ENCODE results near the gene FAXC.
A peak's percentile ranks its signal among the peaks of the same experiment; 100 is the strongest.
"Not testable (repeated sequence)": the region's sequence is repeated elsewhere in the genome, so short reads cannot be mapped to it uniquely, and the experiment has no call there.

FAXC gene

DNA sequence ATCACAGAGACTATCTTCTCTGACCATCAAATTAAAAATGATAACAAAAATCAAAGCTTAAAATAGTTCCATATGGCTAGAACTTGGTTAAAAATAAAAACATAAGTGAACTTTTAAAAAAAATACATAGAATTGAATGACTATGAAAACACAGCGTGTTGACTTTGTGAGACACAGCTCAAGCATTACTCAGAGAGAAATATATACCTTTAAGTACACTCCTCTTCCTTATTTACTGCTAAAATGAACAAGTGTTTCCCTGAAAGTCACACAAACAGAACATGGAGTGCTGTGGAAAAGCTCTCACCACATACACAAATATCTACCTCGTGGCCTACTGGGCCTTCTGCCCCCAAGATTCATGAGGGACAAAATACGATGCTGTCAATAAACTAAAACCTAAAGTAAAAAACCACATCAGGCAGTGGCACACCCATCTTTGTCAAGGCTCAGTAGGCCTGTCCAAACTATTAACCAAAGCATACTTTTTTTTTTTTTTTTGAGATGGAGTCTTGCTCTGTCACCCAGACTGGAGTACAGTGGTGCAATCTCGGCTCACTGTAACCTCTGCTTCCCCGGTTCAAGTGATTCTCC lies 7.5 kb downstream of the FAXC start:
- no peak for DNase-seq (ENCODE audit: low spot score)

DNA sequence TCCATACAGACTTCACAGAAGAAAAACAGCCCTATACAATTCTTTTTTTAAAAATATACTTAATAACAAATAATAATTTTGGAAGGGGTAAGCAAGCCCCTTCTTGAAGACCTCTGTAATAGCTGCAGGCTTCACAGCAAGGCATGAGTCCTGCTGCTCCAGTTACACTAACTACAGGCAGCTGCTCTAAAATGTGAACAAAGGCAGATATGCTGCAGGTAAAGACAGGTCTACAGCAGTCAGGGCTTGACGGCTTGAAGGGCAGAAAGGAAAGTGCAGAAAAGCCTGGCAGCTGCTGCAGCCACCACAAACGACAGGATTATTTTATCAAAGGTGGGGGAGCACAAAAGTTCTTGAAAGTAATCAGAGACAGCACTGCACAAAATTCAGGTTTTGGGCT lies 11.3 kb downstream of the FAXC start:
- no peak for DNase-seq (ENCODE audit: low spot score)

DNA sequence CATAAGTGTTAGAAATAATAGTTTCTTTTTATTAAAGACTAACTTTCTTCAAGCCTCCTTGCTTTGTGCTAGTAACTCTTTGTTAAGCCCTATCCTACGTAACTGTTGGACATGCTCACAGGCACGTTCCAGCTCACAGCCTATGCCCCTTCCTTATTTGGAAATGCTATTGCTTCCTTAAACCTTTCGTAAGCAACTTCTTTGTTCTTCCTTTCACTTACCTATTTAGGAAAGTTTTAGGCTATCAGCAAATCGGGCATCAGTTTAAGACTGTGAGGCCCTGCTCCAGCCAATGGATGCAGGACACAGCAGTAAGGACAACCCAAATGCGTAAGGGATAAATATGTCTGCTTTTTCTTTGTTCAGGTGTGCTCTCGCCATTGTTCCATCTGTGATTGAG lies 14.2 kb downstream of the FAXC start:
- not testable (repeated sequence) for DNase-seq (ENCODE audit: low spot score)

DNA sequence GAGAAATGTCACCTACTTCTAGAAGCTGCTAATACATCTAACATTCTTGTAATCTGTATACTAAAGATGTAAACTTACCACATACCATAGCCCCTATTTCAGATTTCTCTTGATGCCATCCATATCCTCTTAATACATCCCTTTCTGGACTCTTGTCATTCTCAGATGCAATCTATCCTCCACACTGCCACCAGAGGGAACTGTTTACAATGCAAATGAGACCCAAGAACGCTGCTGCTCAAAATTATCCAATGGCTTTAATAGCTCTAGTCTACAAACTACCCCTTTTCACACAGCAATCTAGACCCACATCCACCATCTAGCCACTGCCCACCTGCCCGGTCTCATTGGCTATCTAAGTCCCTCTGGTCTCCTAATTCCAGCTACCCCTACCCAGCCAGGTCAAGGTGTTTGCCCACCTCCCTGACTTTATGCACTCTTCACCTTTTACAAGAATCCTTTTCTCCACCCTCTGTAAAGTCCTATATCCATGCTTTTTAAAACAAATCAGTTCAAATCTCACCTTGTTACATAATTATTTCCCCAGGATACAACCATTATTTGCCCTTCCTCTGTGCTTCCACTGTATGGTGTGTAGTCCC lies 14.8 kb downstream of the FAXC start:
- peak; percentile 30 for DNase-seq (ENCODE audit: low spot score)

DNA sequence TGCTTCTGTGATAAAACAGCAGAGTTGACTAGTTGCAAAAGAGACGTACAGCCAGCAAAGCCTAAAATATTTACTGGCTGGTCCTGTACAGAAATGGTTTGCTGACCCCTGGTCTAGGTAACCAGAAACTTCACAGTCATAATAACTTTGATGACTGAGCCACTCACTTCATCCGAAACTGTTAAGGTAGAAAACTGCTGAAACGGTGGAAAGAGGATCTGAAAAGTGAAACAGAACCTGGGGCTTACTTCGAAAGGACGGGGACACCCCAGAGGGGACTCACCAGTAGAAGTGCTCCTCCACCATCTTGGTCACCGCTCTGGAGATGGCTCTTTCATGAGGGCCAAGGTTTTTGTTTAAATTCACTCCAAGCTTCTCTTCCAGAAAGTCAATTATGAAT lies 16.4 kb downstream of the FAXC start:
- peak; percentile 14 for DNase-seq (ENCODE audit: low spot score)

DNA sequence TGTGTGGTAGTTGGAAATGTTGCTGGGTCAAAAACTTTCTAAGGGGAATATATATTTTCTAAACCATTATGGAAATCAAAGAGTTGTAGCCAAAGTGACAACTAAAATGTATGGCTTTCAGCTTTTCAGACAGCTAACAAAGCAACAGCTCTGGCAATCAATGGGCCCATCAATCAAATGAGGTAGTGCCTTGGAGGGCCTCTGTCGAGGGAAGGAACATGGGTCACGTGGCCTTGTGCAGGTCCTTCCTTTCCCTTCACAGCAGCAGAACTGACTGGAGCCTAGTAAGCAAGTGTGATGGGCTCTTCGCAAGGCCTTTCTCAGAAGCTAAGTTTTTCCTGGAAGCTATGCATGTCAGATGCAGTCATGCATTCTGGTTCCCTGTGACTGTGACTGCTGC lies 17.9 kb downstream of the FAXC start:
- no peak for DNase-seq (ENCODE audit: low spot score)

DNA sequence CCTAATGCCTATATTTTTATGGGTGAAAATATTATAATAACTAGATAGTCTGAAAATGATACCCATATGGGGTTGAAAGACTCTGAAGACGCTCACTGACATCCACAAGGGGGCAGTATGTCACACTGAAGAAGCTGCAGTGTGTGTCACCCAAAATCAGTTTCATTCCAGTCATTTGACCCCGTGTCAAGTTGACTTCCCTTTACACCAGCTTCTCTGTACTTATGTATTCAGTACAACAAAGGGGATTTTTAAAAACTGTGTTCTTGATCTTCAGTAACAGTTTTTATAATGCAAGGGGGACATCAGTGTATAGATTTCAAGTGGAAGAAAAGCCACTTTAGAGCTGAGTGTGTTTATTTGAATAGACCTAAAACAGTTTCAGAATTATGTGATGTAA lies 19.3 kb downstream of the FAXC start:
- DNase-seq (ENCODE audit: low spot score): peak; percentile 62

DNA sequence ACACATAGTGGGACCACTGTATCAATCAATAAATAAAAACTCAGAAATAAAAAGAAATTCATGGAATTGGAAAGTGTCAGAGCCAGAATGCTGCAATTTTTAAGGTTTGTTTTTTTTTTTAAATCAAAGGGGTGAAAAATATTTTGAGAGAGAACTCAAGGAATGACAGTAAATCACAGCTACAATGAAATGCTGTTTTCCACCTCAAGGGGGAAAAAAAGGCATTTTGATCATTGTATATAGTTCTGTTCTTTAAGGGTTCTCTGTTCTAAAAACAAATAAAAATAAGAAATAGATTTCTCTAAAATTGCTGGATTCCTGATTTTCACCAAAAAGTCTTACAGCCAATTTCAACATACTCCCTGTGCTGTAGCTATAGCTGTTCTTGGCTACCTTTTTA lies 24.5 kb downstream of the FAXC start:
- no peak for DNase-seq (ENCODE audit: low spot score)

DNA sequence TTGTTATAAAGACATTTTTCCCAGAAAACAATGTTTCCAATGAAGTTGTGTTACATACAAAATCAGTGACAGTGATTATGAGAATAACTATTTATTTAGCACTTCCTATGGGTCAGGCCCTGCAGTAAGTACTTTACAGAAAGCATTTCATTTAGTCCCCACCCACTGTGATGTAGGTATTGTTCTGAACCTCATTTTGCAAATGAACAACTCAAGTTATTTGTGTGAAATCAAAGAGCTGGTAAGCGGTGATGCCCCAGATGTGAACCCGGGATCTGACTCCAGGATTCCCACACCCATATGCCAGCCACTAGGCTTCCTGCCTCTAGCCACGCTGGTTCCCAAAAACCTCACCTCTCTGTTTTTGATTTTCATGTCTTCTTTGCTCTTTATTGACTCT lies 30.9 kb downstream of the FAXC start:
- no peak for DNase-seq (ENCODE audit: low spot score)

DNA sequence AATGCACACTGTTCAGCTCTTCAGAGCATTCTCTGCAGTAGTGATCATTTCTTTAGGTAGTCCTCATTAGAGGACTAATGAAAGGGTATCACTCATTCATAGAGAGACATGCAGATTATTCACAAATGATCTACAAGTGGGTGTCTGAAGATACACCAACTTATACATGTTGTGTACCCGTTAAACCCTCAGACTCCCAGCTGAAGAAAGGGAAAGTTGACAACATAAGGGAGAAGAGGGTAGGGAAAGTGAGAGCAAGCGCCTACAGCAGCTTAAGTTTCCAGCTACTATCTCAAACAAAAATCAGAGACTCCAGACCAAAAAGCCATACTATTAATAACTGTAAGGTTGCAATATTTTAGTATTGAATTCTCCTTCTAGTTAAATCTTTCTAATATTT lies 37.1 kb downstream of the FAXC start:
- no peak for DNase-seq (ENCODE audit: low spot score)

DNA sequence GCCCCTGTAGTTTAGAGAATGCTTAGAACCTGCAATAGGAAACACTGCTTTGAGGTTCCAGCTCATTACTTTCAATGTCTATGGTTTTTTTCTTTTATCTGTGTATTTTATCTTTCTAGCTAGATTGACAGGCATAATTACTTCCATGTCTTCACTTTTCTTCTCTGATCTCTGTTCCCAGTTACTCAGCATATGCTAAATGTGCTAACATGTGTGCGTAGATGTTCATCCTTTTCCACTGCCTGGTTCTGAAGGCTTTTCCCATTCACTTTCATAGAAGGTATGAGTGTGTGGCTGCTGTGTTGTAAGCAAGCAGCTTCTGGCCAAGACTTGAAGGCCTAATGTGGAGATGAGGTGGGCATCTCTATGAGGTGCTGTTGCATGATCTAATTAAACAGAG lies 38.9 kb downstream of the FAXC start:
- no peak for DNase-seq (ENCODE audit: low spot score)

DNA sequence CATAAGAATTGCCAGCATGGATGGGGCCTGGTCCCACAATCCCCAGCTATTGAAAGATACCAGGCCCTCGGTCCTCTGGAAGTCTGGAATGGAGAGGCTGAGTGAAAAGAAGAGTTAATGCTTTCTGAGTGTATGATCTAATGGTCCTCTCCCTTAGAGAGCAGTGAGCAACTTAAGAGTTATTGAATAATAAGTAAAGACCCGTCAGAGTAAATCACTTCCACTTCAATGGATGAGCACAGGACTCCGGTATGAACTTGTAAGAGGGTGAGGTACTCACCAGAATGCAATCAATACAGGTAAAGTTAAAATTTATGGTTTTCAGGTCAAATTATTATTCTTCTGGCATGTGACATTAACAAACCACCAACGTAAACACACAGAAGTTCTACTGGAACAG lies 39.9 kb downstream of the FAXC start:
- no peak for DNase-seq (ENCODE audit: low spot score)

DNA sequence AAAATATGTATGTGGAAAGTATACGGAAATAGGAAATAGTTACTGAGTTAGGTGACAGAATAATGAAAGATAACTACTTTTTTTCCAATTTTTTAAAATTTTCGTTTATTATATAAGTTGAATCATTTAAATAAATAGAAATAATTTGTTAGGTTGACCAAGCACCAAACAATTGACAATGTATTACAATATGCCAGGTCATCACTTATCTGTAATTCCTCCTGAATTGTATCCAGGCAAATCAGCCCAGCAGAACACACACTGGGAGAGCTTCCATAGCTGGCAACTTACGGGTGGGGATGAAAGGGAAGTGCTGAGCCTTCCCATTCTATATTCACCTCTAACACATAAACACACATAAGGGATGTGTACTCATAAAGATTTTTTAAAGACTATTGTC lies 40.7 kb downstream of the FAXC start:
- DNase-seq (ENCODE audit: low spot score): no peak

DNA sequence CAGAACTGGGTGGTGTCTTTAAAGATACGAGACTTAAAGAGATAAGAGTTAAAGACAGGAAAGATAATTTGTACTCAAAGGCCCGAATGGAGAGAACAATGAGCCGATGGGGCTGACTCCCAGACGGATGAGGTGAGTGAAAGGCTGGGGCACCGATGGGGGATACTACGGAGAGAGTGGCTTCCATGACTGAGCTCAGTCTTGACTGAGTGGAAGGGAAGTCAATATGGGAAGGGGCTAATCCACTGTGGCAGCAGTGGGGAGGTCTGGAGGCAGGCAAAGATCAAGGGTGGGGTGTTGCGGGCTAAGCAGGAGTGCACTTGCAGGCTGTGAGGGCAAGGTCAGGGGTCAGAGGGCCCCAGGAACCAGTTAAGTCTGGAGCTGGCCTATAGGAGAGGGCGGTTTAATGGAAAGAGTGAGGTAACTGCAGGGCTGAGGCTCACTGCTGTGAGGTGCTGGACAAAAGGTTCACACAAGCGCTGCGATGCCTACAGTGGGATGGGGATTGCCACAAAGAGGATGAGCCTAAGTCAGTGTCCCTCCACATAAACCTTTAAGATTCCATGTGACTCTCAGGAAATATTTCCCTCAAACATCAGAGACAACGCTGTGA lies 42.1 kb downstream of the FAXC start:
- no peak for DNase-seq (ENCODE audit: low spot score)

DNA sequence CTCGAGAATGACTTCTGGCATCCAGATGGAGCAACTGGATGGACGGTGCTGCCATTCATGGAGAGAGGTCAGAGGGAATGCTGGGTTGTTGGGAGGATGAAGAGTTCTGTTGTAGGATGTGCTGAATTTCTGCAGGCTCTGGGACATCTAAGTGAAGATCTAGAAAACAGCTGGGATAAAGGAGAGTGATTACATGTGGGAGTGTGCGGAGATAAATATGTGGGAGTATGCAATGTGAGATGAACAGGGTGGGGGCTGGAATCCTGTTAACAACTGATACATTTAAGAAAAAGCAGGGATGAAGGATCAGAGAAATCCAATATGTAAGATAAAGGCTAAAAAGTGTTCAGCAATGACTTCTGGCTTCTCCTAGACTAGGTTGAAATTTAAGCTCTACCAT lies 43.1 kb downstream of the FAXC start:
- no peak for DNase-seq (ENCODE audit: low spot score)

DNA sequence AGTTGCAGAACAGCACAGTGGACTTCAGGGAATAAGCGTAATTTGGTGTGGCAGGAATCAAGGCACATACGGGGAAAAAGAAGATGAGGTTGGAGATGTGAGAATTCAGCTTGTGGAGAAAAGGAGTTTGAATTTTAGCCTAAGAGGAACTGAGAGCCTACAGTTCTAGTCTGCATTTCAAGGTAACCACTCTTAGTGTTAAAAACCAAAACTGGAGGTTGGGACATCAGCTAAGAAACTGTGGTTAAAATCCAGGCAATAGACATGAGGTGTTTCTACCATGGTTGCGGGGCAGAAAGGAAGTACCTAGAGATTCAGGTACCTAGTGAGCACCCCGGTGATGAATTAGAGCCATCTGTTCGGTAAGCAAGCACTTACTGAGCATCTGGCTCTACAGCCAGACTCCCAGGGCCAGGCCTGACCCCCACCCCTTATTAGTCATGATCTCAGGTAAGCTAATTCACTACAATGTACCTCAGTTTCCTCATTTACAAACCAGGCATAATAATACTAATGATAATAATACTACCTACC lies 44.4 kb downstream of the FAXC start:
- DNase-seq (ENCODE audit: low spot score): no peak

DNA sequence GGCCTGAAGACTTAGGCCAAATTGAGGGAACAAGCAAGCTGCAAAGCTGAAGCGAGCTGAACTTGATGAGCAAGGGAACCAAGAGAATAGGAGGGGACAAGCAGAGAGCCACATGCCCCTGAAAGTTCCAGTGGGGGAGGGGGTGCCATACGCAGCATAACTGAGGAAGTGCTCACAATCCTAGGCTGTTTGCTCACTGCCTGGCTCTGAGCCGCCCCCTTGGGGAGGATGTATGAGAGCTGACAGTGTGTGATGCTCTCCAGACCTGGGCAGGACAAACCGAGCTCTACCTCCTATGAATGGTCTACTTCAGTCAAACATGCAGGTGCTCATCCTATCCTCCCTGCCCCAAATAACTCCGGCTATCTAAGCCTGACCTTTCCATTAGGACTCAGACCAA lies 52.1 kb downstream of the FAXC start:
- no peak for DNase-seq (ENCODE audit: low spot score)

DNA sequence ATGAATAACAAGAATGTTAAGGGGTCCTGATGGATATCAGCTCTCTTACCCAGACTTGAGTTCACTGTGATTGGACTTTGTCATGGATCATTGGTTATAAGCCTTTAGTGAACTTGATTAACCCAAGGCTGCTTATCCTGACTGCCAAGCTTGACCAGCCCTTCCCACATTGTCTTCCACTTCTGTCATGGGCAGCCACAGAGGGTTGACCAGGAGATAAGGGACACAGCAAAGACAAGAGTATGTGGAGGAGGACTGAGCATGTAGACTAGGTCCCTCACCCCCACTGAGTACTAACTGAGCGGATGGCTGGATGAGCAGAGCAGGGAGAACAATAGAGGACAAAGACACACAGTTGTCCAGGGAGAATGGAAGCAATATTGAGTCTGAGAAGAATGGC lies 52.5 kb downstream of the FAXC start:
- no peak for DNase-seq (ENCODE audit: low spot score)

DNA sequence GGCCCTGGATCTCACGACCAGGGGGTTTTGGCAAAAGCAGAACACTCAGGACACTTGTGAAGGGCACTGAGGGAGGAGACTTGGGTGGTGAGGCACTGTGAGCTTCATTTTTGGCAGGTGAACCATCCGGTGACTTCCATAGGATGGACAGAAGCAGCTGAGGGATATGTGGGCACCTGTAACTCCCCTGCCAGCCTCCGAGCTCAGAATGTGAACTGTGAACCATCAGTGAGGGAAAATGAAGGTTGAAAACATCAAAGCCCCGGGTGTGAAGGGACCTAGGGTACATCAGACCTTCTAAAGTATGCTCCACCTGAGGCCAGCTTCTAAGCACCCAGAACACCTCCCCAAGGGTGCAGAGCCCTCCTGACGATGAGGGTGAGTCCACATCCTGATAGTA lies 53.2 kb downstream of the FAXC start:
- DNase-seq (ENCODE audit: low spot score): no peak

DNA sequence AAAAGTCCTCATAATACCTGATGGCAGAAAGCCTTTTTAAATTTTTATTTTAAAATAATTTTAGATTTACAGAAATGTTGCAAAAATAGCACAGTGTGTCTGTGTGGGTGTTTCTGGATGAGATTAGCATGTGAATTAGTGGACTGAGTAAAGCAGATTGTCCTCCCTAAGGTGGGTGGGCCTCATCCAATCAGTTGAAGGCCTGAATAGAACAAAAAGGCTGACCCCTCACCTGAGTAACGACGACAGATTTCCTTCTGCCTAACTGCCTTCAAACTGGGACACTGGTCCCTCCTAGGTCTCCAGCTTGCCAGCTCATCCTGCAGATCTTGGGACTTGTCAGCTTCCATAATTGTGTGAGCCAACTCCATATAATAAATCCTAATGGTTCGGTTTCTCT lies 54.2 kb downstream of the FAXC start:
- no peak for DNase-seq (ENCODE audit: low spot score)

DNA sequence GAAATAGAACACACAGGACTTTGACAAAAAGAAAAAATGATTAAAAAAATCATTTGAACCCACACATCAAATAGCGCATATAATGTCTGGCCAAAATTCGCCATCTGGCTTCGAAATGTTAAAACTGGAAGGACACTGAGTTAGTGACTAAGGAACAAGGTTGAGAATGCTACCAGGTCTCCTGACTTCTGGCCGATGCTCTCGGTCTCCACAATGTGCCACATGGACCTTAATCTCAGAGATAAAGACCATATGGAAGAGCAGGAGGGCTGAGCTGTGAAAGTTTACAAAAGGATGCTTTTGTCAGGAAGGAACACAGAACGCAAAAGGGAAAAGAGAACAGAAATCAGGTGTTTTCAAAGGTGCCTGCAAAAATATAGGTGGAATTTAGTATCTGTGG lies 54.7 kb downstream of the FAXC start:
- no peak for DNase-seq (ENCODE audit: low spot score)

DNA sequence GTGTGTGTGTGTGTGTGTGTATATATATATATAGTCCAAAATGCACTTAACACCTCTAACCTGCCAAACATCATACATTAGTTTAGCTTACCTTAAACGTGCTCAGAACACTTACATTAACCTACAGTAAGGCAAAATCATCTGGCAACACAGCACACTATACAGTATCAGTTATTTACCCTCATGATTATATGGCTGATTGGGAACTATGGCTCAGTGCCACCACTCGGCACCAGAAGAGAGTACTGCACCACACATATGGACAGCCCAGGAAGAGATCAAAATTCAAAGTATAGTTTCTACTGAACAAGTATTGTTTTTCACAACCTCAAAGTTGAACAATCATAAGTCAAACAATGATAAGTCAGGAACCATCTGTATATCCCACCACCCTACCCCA lies 59.8 kb downstream of the FAXC start:
- DNase-seq (ENCODE audit: low spot score): no peak

DNA sequence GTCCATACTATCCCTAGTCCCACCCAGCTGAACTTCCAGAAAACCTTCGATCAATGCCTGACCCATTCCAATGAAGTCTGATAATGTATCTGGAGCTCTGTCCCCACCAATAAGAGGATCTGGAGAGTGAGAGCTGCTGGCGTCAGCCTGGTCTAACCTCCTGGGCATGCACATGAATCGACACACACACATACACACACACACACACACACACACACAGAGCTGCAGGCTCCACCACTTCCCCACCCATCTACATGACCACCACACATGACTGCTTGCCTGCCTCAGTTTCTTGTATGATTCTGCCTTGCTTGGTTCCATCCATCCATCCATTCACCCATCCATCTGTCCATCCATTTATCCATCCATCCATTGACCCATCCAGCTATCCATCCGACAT lies 60.8 kb downstream of the FAXC start:
- DNase-seq (ENCODE audit: low spot score): no peak

DNA sequence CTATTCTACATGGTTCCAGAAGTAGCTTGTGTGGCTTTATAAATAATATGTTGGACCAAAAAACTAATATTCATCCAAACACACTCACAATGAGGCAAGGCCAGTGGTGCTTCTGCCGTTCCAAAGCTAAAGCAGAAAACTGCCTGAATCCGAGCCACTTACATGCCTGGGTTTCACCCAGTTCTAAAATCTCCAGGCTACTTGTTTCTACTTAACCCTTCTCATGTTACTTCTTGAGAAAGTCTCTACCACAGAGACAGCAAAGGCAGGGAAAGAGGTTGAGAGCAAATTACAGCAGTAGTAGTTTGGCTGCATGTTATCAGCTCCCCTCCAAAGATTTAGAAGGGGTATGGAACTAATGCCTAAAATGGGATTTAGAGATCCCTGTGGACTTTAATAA lies 62.0 kb downstream of the FAXC start:
- no peak for DNase-seq (ENCODE audit: low spot score)

Measured in germinal center (tissue), 1 donor.